Sigmoid colon (tissue), 4 donors: ENCODE data around the gene KCNQ5.

ENCODE experiments used
- CTCF ChIP-seq, 4 experiments: fragments of 450-650 bp in 3 of 4; fragments of 200-600 bp in 1 of 4; IDR thresholded peaks; one replicate each; pipeline ENCODE4 v1.5.1; 2016 to 2019; ENCODE audit warnings: antibody characterized with exemption in 4 of 4, mild to moderate bottlenecking in 3 of 4, moderate library complexity in 2 of 4
- EP300 ChIP-seq, 4 donors: sonication (generic); formaldehyde crosslinking; IDR thresholded peaks; one replicate each; pipeline ENCODE4 v1.6.1; 2017; ENCODE audit warnings: antibody characterized with exemption in 4 of 4
- POLR2A ChIP-seq, 2 donors: fragments of 450-650 bp; IDR thresholded peaks; one replicate each; pipeline ENCODE4 v1.6.1; 2016; ENCODE audit warnings: antibody characterized with exemption in 2 of 2, mild to moderate bottlenecking in 2 of 2, moderate library complexity in 2 of 2
- POLR2AphosphoS5 ChIP-seq, 4 donors: sonication (generic); formaldehyde crosslinking; IDR thresholded peaks; one replicate each; pipeline ENCODE4 v1.6.1; 2017; ENCODE audit warnings: antibody characterized with exemption in 4 of 4

GRCh38 chr6:72850469-72850868 lies 228.6 kb downstream of the KCNQ5 start:
- TF ChIP-seq POLR2AphosphoS5 (IDR thresholded peaks at IDR 0.05) (no peak), POLR2A (IDR thresholded peaks at IDR 0.05) (no peak), CTCF (IDR thresholded peaks at IDR 0.05) (no peak), EP300 (IDR thresholded peaks at IDR 0.05) (no peak)
